ENCODE results near the gene GPRIN1.
"Not testable (repeated sequence)": the region's sequence is repeated elsewhere in the genome, so short reads cannot be mapped to it uniquely, and the experiment has no call there.

Gene GPRIN1

GRCh38 chr5:176620333-176620981 lies 10.5 kb upstream of the GPRIN1 start:
- DNase-seq: no peak

- no peak for DNase-seq
Observed at GRCh38 chr5:176619569-176620332, 9.8 kb upstream of the GPRIN1 start.

DNA sequence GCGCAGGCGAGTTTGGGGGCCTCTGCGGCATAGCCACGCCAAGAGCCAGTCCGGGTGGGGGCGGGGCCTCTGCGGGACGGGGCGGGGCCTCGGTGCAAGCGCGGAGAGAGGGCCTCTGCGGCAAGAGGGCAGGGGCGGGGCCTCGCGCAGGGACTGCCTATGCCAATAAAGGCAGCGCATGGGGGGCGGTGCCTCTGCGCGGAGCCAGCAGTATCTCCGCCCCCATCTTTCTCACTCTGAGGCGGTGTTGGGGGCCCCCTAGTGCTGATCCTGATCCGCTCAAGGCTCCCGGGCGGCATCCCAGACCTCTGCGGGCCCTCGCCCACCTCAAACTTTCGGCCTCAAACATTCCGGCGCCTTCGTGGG lies 9.2 kb upstream of the GPRIN1 start:
- DNase-seq: peak; percentile 76

- no peak for DNase-seq
Observed at GRCh38 chr5:176618783-176619182, 8.8 kb upstream of the GPRIN1 start.

GRCh38 chr5:176616511-176616910 lies 6.6 kb upstream of the GPRIN1 start:
- DNase-seq: no peak

DNA sequence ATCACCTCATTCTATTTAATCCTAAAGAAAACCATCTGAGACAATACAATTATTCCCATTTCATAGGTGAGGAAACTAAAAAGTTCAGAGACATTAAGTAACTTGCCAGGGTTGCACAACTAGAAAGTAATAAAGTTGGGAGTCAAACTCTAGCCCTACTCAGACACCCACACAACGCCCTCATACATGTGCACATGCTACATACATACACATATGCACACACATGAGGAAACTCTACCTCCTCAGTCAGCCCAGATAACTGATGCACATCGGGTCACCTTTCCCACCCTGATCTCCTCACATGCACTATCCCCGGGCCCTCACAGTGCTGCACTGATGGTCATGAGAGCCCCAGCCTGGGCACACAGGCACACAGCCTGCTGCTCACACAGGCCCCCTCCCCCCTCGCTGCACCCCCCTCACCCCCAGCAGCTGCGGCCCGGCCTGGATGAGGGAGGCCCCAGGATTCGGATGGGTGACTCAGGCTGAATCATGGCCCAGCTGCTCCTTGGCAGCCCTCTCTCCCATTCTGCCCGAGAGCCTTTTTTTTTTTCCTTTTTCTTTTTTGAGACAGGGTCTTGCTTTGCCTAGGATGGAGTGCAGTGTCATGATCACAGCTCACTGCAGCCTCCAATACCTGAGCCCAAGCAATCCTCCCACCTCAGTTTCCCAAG lies 5.0 kb upstream of the GPRIN1 start:
- no peak for DNase-seq

DNA sequence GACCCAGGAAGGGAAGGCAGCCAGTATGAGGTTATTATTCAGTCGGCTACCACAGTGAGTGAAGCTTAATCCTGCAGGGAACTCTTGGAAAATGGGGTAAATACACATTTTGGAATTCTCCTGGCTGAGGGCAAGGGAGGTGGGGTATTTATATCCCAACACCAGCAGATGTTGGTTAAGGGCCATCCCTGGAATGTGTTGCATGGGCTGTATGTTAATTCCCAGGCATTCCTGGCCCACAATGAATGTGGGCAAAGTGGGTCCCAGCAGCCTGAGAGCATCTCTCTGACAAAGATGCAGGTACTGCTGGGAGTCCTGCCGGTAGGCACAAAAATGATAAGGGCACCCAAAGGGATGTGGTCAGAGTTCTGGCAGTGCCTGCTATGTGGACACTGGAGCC lies 2.9 kb upstream of the GPRIN1 start:
- no peak for DNase-seq

GRCh38 chr5:176612008-176612407 lies 2.1 kb upstream of the GPRIN1 start:
- DNase-seq: no peak

DNA sequence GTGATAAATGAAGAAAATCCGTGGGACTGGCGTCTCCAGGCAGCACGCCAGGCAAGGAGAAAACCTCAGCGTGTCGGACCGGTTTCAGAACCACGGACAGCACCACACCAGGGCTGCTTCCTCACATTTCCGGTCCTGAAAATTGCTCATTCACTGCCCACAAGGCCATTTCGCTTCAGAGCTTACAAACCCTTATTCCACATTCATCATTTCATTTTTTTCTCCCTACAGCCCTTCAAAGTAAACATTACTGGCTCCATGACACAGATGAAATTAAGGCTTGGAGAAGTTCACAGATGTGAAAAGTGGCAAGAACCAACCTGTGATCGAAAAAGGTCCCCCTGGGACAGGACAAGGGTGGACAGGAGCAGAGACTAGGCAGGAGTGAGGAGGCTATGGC lies 1.5 kb upstream of the GPRIN1 start:
- DNase-seq: peak; percentile 33

- no peak for DNase-seq
Observed at GRCh38 chr5:176610435-176610773, 448 bp upstream of the GPRIN1 start.

DNA sequence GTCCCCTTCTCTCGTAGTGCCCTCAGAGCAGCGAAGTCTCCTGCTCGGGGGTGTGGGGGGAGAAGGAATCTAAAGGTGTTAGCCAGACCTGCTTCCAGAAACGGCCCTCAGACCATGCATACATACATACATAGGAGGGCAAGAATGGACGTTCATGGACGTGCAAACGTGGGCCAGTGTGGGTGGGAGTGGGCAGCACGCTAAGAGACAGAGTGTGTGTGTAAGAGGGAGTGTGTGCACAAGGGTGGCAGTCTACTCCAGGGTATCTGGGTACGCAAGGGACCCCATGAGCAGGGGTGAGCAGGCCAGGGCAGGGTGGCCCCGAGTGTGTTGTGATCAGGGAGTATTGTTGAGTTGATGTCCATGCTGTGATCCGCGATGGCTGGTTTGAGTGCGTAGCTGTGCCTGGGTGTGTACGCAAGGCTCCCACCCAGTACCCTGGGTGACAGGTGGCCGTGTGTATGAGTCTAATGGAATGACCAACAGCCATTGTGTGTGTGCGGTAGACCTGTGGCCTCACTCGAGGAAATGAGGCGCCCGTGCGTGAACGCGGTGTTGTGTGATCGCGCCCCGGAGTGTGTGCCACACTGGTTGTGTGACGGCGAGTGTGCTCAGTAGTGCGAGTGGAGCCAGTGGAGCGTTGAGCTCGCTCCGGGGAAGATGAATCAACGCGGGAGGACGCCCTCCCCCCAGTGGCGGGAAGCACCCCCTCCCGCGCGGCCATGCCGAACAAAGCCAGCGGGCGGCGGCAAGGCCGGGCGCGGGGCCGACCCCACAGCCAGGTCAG lies 826 bp downstream of the GPRIN1 start:
- DNase-seq: no peak

DNA sequence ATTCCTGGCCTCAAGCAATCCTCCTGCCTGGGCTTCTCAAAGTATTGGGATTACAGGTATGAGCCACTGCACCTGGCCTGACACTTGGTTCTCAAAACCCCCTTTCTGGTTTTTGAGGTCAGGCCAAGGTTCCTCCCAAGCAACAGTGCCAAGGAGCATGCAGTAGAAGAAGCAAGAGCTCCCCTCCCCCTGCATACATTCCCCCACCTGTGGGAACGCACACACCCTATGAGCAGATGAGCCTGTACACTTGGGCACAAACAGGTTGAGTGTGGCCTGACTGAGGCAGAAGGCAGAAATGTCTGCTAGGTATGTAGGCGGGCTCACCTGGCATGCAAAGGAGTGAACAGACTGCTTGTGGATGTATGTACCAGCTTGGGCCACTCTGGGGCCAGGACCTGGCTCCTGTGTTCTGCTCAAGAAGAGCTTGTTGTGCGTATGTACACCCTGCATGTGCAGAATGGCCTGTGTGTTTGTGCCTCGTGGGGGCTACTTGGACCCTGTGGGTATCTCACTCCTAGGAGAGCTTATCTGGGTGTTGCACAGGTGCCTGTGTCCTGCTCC lies 1.7 kb downstream of the GPRIN1 start:
- DNase-seq: no peak

DNA sequence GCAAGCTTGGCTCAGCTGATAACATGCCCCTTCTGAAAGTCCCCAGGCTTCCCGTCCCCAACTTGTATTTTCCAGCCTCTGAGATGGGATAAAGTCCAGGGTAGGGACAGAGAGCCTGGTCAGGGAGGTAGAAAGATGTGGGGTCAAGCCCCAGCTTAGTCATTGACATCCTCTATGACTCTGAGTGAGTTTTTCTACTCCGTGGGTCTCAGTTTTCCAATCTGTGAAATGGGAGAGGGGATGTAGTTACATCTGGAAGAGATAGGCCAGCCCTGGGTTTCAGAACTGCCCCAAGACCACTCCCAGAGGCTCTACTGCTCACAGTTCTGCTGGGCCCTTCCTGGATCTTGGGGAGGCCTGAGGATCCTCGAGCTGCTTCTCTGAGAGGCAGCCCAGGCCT lies 3.1 kb downstream of the GPRIN1 start:
- no peak for DNase-seq

- DNase-seq: no peak
Observed at GRCh38 chr5:176606032-176606431, 3.9 kb downstream of the GPRIN1 start.

DNA sequence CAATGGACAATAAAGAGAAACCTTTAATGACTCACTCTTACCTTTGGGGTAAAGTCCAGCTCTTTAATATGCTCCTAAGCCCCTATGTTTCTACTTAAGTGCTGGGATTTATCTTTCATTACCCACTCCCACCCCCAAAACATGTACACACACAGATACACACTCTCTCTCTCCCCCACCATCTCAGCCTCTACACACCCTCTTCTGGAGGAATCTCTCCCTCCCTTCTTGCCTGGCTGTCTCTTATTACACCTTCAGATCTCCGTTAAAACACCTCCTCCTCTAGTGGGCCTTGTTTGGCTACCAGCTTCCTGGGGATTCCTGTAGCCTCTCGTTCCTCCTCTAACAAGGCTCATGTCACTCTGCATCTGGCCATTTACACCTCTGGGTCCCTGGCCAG lies 6.9 kb downstream of the GPRIN1 start:
- no peak for DNase-seq

GRCh38 chr5:176601901-176602482 lies 8.0 kb downstream of the GPRIN1 start:
- no peak for DNase-seq

- not testable (repeated sequence) for DNase-seq
Observed at GRCh38 chr5:176599749-176600430, 10.1 kb downstream of the GPRIN1 start.

DNA sequence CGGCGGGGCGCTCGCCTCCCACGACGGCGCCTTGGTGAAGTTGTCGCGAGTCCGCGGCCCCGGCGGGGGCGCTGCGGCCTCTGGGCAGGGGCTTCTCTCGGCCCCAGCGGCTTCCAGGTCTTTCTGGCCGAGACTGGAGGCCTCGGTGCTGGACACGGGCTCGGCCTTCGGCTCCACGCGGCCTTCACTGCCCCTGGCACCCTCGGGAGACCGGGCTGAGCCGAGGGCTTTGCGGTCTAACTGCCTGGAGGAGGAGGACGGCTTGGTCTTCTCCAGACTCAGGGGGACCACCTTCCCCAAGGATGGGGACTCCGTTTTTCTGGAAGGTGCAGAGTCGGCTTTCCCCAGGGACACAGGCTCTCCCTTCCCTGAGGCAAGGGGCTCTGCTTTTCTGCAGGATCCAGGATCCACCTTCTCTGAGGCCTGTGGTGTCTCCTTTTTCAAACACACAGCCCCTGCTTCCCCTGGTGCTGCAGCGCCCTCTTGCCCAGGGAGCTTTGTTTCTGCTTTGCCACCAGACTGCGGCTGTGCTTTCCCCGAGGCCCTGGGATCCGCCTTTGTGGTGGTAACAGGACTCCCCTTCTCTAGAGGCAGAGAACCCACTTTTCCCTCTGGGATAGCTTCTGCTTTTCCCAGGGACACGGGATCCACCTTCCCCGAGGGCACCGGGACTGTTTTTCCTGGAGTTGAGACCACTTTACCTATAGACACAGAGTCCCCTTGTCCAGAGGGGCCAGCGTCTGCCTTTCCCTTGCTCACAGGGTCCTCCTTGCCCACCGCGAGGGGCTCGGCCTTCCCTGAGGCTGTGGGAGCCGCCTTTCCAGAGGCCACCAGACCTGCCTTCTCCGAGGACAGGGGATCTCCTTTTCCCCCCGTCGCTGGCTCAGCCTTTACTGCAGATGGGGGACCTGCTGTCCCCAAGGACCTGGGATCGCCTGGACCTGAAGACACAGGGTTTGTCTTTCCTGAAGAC lies 12.3 kb downstream of the GPRIN1 start:
- no peak for DNase-seq

- peak; percentile 62 for DNase-seq
Observed at GRCh38 chr5:176596689-176597416, 13.1 kb downstream of the GPRIN1 start.

- no peak for DNase-seq
Observed at GRCh38 chr5:176596069-176596644, 13.8 kb downstream of the GPRIN1 start.

All from stimulated activated CD4-positive, alpha-beta T cell treated with anti-CD3 and anti-CD28 coated beads, Interleukin-12 subunit alpha, Interleukin-12 subunit beta, amount 100 ng/mL, for 4 hours (primary cell).